Hematopoietic multipotent progenitor cell treated with erythropoietin and hydrocortisone succinate and interleukin-3 and kit ligand, for 4 days (in vitro differentiated cells): ENCODE results near the gene SLC35A4.
"Not testable (repeated sequence)": the region's sequence is repeated elsewhere in the genome, so short reads cannot be mapped to it uniquely, and the experiment has no call there.

Experiments
- DNase-seq: peaks from one replicate; pipeline ENCODE4 v3.0.0-alpha.2; 2015

Gene SLC35A4

DNA sequence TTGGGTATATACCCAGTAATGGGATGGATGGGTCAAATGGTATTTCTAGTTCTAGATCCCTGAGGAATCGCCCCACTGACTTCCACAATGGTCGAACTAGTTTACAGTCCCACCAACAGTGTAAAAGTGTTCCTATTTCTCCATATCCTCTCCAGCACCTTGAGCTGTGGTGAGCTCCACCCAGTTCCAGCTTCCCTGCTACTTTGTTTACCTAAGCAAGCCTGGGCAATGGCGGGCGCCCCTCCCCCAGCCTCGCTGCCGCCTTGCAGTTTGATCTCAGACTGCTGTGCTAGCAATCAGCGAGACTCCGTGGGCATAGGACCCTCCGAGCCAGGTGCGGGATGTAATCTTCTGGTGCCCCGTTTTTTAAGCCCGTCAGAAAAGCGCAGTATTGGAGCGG is 28.4 kb downstream of the SLC35A4 start:
- not testable (repeated sequence) for DNase-seq

DNA sequence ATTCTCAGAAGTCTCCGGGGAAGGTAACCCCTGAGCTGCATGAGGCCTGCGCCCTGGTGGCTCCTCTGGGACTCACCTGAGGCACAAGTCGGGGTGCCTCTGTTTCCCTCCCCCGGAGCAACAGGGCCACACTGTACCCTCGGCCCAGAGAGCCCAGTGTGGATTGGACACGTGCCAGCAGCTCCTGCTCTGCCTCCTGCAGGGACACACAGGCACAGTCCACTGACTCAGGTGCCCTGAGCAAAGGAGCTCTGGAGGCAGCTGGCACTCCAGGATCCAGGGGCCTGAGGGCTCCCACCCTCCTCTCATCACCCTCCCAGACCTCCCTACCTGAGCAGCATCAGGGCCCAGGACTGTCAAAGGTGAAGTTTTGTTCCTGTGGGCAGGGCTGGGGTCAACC is 29.5 kb downstream of the SLC35A4 start:
- DNase-seq, result no peak

DNA sequence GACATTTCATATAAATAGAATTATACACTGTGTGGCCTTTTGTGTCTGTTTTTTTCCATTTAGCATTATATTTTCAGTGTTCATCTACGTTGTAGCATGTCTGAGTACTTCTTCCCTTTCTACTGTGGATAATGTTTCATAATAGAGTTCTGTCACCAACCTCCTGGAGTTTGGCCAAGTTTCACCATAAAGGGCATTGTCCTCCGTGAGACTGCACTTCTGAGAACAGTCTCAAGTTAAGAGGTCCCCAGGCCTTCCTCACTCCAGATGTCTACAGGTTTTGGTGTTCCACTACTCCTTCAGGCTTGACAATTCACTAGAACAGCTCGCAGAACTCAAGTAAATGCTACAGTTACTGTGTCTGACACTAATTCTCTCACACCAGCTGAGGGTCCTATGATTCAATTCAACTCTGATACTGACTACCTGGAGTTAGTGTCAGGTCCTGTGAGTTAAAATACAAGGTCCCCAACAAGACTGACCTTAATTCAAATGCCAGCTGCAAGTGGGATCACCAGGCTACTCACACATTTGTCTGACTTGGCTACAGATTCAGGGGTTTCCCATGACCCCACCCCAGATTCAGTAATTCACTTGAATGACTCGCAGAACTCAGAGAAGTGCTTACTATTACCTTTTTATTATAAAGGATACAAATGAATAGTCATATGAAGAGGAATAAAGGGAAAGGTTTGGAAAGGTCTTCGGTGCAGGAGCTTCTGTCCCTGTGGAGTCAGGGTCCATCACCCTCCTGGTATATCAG is 31.1 kb downstream of the SLC35A4 start:
- DNase-seq, result peak; percentile 90

DNA sequence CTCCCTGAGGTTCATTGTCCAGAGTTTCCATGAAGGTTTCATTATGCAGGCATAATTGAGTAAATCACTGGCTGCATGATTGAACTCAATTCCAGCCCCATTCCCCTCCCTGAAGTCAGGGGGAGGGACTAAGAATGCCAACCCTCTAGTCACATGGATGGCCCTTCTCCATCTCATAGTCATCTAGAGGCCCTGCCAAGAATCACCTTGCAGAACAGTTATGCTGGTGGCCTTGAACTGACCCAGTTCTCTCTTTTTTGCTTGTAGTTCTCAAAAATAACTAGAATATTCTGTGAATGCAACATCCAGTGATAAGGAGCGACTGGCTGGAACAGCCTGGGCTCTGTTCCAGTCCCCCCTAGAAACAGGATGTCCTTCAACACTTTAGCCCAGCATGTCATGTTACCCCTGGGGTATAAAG is 31.7 kb downstream of the SLC35A4 start:
- no peak for DNase-seq

DNA sequence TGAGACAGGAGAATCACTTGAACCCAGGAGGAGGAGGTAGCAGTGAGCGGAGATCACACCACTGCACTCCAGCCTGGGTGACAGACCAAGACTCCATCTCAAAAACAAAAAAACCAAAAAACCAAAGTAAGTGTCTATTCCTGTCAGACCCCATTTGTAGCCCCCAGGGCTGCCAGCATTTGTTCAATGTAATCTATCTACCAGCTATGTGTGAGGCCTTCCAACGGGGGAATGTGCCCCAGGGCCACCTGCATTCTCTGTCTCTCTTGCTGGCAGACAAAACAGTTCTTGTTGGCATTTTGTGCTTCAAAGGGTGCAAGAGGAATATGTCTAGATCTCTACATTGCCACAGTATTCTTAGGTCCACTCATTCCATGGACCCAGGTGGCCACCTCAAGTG is 34.2 kb downstream of the SLC35A4 start:
- DNase-seq, result no peak

DNA sequence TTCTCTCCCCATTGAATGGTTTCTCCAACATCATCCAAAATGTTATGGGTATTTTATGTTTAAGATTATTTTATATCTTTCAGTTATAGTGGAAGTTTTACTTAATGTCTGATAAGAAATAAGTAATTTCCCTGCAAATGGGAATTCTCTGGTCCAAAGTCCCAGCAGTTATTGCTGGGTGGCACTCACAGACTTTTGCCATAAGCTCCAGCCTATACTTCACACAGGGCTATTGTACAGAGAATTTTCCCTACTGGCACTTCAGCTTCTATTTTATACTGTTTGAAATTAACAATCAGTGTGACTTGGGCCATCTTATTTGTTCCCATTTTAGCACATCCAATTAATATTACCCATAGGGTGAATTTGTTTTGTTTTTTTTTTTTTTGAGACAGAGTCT is 35.5 kb downstream of the SLC35A4 start:
- no peak for DNase-seq

DNA sequence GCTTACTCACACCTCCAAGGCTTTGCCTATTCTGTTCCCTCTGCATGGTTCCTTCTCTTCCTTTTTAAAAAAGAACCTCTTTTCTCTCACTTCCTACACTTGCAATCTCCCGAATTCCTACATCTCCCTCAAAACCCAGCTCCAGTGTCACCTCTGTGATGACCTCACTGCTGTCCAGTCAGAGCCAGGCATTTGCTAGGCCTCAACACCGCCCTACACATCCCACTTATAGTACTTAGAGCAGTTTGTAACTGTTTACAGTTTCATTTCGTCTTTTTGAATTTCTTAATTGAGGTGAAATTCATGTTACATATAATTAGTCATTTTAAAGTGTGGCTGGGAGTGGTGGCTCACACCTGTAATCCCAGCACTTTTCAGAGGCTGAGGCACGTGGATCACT is 37.5 kb downstream of the SLC35A4 start:
- DNase-seq, result no peak

DNA sequence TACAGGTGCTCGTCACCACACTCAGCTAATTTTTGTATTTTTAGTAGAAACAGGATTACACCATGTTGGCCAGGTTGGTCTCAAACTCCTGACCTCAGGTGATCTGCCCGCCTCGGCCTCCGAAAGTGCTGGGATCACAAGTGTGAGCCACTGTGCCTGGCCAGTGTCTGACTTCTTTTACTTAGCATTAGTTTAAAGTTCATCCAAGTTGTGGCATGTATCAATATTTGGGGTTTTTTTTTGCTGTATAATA is 38.7 kb downstream of the SLC35A4 start:
- DNase-seq, result not testable (repeated sequence)

DNA sequence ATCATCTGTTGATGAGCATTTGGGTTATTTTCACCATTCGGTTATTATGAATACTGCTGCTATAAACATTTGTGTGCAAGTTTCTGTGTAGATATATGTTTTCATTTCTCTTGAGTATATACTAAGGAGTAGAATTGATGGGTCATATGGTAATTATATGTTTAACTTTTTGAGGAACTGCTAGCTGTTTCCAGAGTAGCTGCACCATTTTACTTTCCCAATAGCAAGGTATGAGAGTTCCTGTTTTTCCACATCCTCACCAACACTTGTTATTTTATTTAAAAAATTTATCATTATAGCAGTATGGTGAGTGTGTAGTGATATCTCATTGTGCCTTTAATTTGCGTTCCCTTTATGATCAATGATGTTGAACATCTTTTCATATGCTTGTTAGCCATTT is 39.1 kb downstream of the SLC35A4 start:
- no peak for DNase-seq

DNA sequence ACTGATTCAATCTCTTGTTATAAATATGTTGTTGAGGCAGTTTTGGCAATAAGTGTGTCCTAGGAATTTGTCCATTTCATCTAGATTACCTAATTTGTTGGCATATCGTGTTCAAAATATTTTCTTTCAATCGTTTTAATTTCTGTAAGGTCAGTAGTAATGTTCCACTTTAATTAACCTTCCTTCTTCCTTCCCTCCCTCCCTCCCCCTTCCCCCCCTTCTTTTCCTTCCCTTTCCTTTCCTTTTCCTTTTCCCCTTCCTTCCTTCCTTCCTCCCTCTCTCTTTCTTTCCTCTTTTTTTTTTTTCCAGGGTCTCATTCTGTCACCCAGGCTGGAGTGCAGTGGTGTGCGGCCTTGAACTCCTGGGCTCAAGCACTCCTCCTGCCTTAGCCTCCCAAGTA is 41.3 kb downstream of the SLC35A4 start:
- no peak for DNase-seq

DNA sequence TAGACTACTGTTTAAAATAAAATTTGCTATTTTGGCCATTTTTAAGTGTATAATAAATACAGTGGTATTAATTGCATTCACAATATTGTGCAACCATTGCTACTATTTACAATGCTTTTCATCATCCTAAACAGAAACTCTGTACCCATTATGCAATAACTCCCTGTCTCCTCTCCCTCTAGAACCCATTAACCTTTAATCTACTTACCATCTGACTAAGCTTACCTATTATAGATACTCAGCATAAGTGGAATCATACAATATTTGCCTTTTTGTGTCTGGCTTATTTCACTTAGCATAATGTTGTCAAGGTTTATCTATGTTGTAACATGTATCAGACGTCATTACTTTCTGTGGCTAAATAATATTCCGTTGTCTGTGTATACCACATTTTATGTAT is 42.4 kb downstream of the SLC35A4 start:
- peak; percentile 10 for DNase-seq

DNA sequence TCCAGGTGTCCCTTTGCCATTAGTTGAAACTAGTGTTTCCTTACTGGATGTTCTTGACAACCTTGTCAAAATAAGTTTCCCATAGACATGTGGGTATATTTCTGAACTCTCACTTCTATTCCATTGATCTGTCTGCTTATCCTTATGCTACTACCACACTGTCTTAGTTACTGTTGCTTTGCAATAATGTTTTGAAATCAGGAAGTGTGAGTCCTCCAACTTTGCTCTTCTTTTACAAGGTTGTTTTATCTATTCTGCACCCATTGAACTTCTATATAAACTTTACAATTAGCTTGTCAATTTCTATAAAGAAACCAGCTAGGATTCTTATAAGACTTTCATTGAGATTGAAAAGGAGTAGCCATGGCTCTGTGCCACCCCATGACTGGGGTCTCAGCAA is 44.1 kb downstream of the SLC35A4 start:
- no peak for DNase-seq

DNA sequence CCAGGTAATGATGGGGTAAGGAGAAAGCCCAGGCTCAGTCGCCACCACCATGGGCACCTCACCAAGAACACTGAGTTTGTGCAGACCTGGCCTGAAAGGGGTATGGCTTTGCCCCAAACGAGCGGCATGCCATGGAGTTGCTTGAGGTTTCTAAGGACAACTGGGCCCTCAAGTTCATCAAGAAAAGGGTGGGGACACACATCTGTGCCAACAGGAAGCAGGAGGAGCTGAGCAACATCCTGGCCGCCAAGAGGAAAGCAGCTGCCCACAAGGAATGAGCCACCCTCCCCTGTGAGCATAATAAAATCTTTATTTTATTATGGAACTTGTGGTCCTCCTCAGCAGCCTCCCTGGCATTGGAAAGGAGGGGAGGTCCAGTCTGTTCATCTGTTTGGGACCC is 44.5 kb downstream of the SLC35A4 start:
- DNase-seq, result peak; percentile 49

DNA sequence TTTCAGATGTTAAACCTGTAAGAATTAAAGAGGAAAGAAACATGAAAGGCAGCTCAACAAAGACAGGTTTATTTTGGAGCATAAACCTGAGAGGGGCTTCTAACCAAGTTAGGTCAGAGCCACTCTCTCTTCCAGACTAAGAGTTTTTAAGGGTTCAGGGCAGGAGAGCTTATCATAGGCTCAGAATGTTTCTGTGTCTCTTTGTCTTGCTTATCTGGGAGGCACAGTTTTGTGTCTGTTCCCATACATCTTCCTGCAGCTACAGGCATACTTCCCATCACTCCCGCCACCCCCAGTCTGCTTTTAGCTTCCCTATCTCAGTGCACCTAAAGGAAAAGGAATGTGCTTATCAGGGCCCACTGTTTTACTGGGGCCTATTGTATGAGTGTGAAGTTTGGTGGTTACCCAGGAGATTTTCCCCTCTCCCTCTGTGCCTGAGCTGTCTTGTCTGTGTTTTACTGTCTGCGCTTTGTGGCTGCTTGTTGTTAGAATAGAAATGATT is 46.4 kb downstream of the SLC35A4 start:
- DNase-seq, result peak; percentile 88
